ENCODE data around the gene SOCS1. TPM values are rescaled to one million over a fixed set of nuclear protein-coding genes. Genes with fewer than 3 reads are reported as not detected.

Gene SOCS1
- total and polyA plus RNA-seq, 2 experiments from 2014 or later = 13.1 to 18.6 TPM

- Histone ChIP-seq H3K27ac (no peak overlapping the region), H3K9me3 (ENCODE audit: low read depth) (no peaks in the 10 kb centered on the region), H3K9me2 (replicated peaks; ENCODE audit: insufficient read depth) (no peaks in the 10 kb centered on the region), H3K79me2 (peaks cover 7% of the 10 kb centered on the region), H3K4me2 (no peak overlapping the region), H3K4me1 (ENCODE audit: insufficient read depth) (no peaks in the 10 kb centered on the region), H4K20me1 (ENCODE audit: insufficient read depth, poor library complexity, severe bottlenecking) (peaks cover 11% of the 10 kb centered on the region), H2AFZ (no peak overlapping the region), H3K4me3 (no peak overlapping the region), H3K36me3 (replicated peaks; ENCODE audit: insufficient read depth, low read depth) (no peaks in the 10 kb centered on the region), H3K27me3 (no peaks in the 10 kb centered on the region)
- no peak for DNase-seq (ENCODE audit: low spot score)
- 97% methylated on average over 8 of the region's 8 CpGs for WGBS (ENCODE audit: low lambda C conversion rate, missing lambda C conversion rate)
- TF ChIP-seq EZH2 (IDR thresholded peaks at IDR 0.05; ENCODE audit: borderline replicate concordance) (no peak), EZH2phosphoT487 (IDR thresholded peaks at IDR 0.05; ENCODE audit: low read depth, severe bottlenecking, unreplicated experiment) (no peak), CTCF (IDR thresholded peaks at IDR 0.05; ENCODE audit: poor library complexity) (no peak)
Measured at GRCh38 chr16:11248133-11248532, 7.9 kb downstream of the SOCS1 start.

GRCh38 chr16:11245988-11246387, 10.0 kb downstream of the SOCS1 start:
- no peaks in the 10 kb centered on the region for H3K9me3 ChIP-seq (ENCODE audit: low read depth)
- no peak overlapping the region for H3K27ac ChIP-seq
- H3K79me2 ChIP-seq = no peaks in the 10 kb centered on the region
- H3K4me2 ChIP-seq = no peak overlapping the region
- no peaks in the 10 kb centered on the region for H3K4me1 ChIP-seq (ENCODE audit: insufficient read depth)
- no peaks in the 10 kb centered on the region for H3K36me3 ChIP-seq (replicated peaks; ENCODE audit: insufficient read depth, low read depth)
- TF ChIP-seq EZH2 (IDR thresholded peaks at IDR 0.05; ENCODE audit: borderline replicate concordance) (no peak), EZH2phosphoT487 (IDR thresholded peaks at IDR 0.05; ENCODE audit: low read depth, severe bottlenecking, unreplicated experiment) (no peak), CTCF (IDR thresholded peaks at IDR 0.05; ENCODE audit: poor library complexity) (no peak)
- H4K20me1 ChIP-seq (ENCODE audit: insufficient read depth, poor library complexity, severe bottlenecking) = no peaks in the 10 kb centered on the region
- DNase-seq (ENCODE audit: low spot score) = no peak
- H3K9me2 ChIP-seq (replicated peaks; ENCODE audit: insufficient read depth) = no peaks in the 10 kb centered on the region
- H2AFZ ChIP-seq = no peak overlapping the region
- H3K27me3 ChIP-seq = no peaks in the 10 kb centered on the region
- no peak overlapping the region for H3K4me3 ChIP-seq

- no peaks in the 10 kb centered on the region for H3K9me3 ChIP-seq (ENCODE audit: low read depth)
- no peaks in the 10 kb centered on the region for H3K79me2 ChIP-seq
- no peaks in the 10 kb centered on the region for H3K27me3 ChIP-seq
- TF ChIP-seq EZH2phosphoT487 (IDR thresholded peaks at IDR 0.05; ENCODE audit: low read depth, severe bottlenecking, unreplicated experiment) = no peak
- TF ChIP-seq EZH2 (IDR thresholded peaks at IDR 0.05; ENCODE audit: borderline replicate concordance) = no peak
- no peak for TF ChIP-seq CTCF (IDR thresholded peaks at IDR 0.05; ENCODE audit: poor library complexity)
- DNase-seq (ENCODE audit: low spot score) = no peak
- no peaks in the 10 kb centered on the region for H3K36me3 ChIP-seq (replicated peaks; ENCODE audit: insufficient read depth, low read depth)
- H3K4me1 ChIP-seq (ENCODE audit: insufficient read depth) = no peaks in the 10 kb centered on the region
- no peak overlapping the region for H2AFZ ChIP-seq
- H4K20me1 ChIP-seq (ENCODE audit: insufficient read depth, poor library complexity, severe bottlenecking) = no peaks in the 10 kb centered on the region
- H3K4me2 ChIP-seq = no peak overlapping the region
- H3K4me3 ChIP-seq = no peak overlapping the region
- H3K9me2 ChIP-seq (replicated peaks; ENCODE audit: insufficient read depth) = no peaks in the 10 kb centered on the region
- no peak overlapping the region for H3K27ac ChIP-seq
- 73% methylated on average over 5 of the region's 5 CpGs for WGBS (ENCODE audit: low lambda C conversion rate, missing lambda C conversion rate)
Measured at GRCh38 chr16:11245222-11245737, 10.7 kb downstream of the SOCS1 start.

GRCh38 chr16:11242658-11243057, 13.3 kb downstream of the SOCS1 start:
- H3K79me2 ChIP-seq = no peaks in the 10 kb centered on the region
- H3K9me2 ChIP-seq (replicated peaks; ENCODE audit: insufficient read depth) = no peaks in the 10 kb centered on the region
- H3K4me2 ChIP-seq = no peak overlapping the region
- no peak overlapping the region for H3K27ac ChIP-seq
- TF ChIP-seq CTCF (IDR thresholded peaks at IDR 0.05; ENCODE audit: poor library complexity) (no peak), EZH2 (IDR thresholded peaks at IDR 0.05; ENCODE audit: borderline replicate concordance) (no peak), EZH2phosphoT487 (IDR thresholded peaks at IDR 0.05; ENCODE audit: low read depth, severe bottlenecking, unreplicated experiment) (no peak)
- no peak overlapping the region for H2AFZ ChIP-seq
- H3K4me3 ChIP-seq = no peak overlapping the region
- no peaks in the 10 kb centered on the region for H3K27me3 ChIP-seq
- H4K20me1 ChIP-seq (ENCODE audit: insufficient read depth, poor library complexity, severe bottlenecking) = no peaks in the 10 kb centered on the region
- no peak for DNase-seq (ENCODE audit: low spot score)
- no peaks in the 10 kb centered on the region for H3K4me1 ChIP-seq (ENCODE audit: insufficient read depth)
- no peaks in the 10 kb centered on the region for H3K9me3 ChIP-seq (ENCODE audit: low read depth)
- no peaks in the 10 kb centered on the region for H3K36me3 ChIP-seq (replicated peaks; ENCODE audit: insufficient read depth, low read depth)
- 85% methylated on average over 12 of the region's 12 CpGs for WGBS (ENCODE audit: low lambda C conversion rate, missing lambda C conversion rate)
